IMR-90 (cell line): ENCODE measurements around the gene NHSL2. TPM values are rescaled to one million over a fixed set of nuclear protein-coding genes. Genes with fewer than 3 reads are reported as not detected.

Experiments used
- ATAC-seq: fragments of 200-7000 bp; cut with Tn5 transposase; 2 replicates; pipeline ENCODE4 v1.9.1; 2020; ENCODE audit warnings: low read depth, mild to moderate bottlenecking, moderate library complexity
- BruUV-seq: library from RNA; stranded (reverse); fragments of 400-500 nt; replicated peaks from 2 replicates; lab custom pipeline; 2021; lab: Mats Ljungman, UMichigan
- CTCF ChIA-PET: fragments of 300-600 bp; formaldehyde crosslinking; extraction: SDS; loops from one replicate; lab custom pipeline; 2021; ENCODE audit warnings: antibody characterized with exemption; lab: Yijun Ruan, JAX
- POLR2A ChIA-PET: fragments of 300-600 bp; sonication (Branson Sonifier 250); formaldehyde crosslinking; loops from one replicate; lab custom pipeline; 2022; ENCODE audit warnings: antibody characterized with exemption; ENCODE audit not compliant: unreplicated experiment; lab: Charles Lee
- DNase-seq: peaks from one replicate; pipeline ENCODE4 v3.0.0; 2013
- H2AFZ ChIP-seq: replicated peaks from 2 replicates; pipeline ENCODE3; 2013; ENCODE audit warnings: low read length, mild to moderate bottlenecking; ENCODE audit not compliant: poor library complexity
- H2AK5ac ChIP-seq: 2 replicates; pipeline ENCODE4 v1.6.1; 2013; ENCODE audit warnings: low read depth, low read length, inconsistent platforms
- H2AK9ac ChIP-seq: replicated peaks from 2 replicates; pipeline ENCODE3; 2013; ENCODE audit warnings: mild to moderate bottlenecking, low read depth, low read length, moderate library complexity; ENCODE audit not compliant: poor library complexity
- H2BK120ac ChIP-seq: 2 replicates; pipeline ENCODE4 v1.6.1; 2013; ENCODE audit warnings: low read depth, low read length, inconsistent platforms
- H2BK15ac ChIP-seq: 3 replicates; pipeline ENCODE4 v1.6.1; 2013; ENCODE audit warnings: low read depth, low read length, inconsistent platforms
- H2BK20ac ChIP-seq: 2 replicates; pipeline ENCODE4 v1.6.1; 2013; ENCODE audit warnings: low read depth, mild to moderate bottlenecking, inconsistent platforms, low read length, moderate library complexity
- H2BK5ac ChIP-seq: 2 replicates; pipeline ENCODE4 v1.6.1; 2013; ENCODE audit warnings: mild to moderate bottlenecking, low read depth, low read length, inconsistent platforms; ENCODE audit not compliant: poor library complexity, severe bottlenecking
- H3K14ac ChIP-seq: replicated peaks from 2 replicates; pipeline ENCODE4 v1.6.1; 2013; ENCODE audit warnings: low read depth, low read length, inconsistent platforms
- H3K18ac ChIP-seq: 2 replicates; pipeline ENCODE4 v1.6.1; 2013; ENCODE audit warnings: low read depth, low read length, control low read depth
- H3K23ac ChIP-seq: 2 replicates; pipeline ENCODE4 v1.6.1; 2013; ENCODE audit warnings: low read depth, low read length, inconsistent platforms
- H3K27ac ChIP-seq: 2 replicates; pipeline ENCODE4 v1.5.1; 2013; ENCODE audit warnings: mild to moderate bottlenecking, control low read depth, low read length; ENCODE audit not compliant: insufficient read depth
- H3K27me3 ChIP-seq: 2 replicates; pipeline ENCODE4 v1.6.1; 2013; ENCODE audit warnings: low read length; ENCODE audit not compliant: control insufficient read depth, insufficient read depth
- H3K36me3 ChIP-seq: 2 replicates; pipeline ENCODE4 v1.6.1; 2013; ENCODE audit warnings: low read length, mixed read lengths; ENCODE audit not compliant: control insufficient read depth, insufficient read depth
- H3K4ac ChIP-seq: 2 replicates; pipeline ENCODE4 v1.6.1; 2013; ENCODE audit warnings: low read depth, low read length, inconsistent platforms
- H3K4me1 ChIP-seq: 2 replicates; pipeline ENCODE4 v1.6.1; 2013; ENCODE audit warnings: low read length, mixed read lengths; ENCODE audit not compliant: control insufficient read depth, insufficient read depth
- H3K4me2 ChIP-seq: 2 replicates; pipeline ENCODE4 v1.6.1; 2013; ENCODE audit warnings: low read depth, mild to moderate bottlenecking, control low read depth, low read length, moderate library complexity
- H3K4me3 ChIP-seq: 2 replicates; pipeline ENCODE4 v1.5.1; 2013; ENCODE audit warnings: low read depth, mild to moderate bottlenecking, control low read depth, low read length, moderate library complexity; ENCODE audit not compliant: insufficient read depth
- H3K56ac ChIP-seq: 2 replicates; pipeline ENCODE4 v1.6.1; 2013; ENCODE audit warnings: low read length, inconsistent platforms; ENCODE audit not compliant: insufficient read depth; ENCODE audit errors: extremely low read depth
- H3K79me1 ChIP-seq, 2 experiments: 2 replicates each; pipeline ENCODE4 v1.6.1; 2013; ENCODE audit warnings: low read length in 2 of 2, inconsistent platforms in 1 of 2, low read depth in 1 of 2
- H3K9ac ChIP-seq: 2 replicates; pipeline ENCODE4 v1.6.1; 2013; ENCODE audit warnings: low read depth, low read length, control low read depth
- H3K9me1 ChIP-seq: 2 replicates; pipeline ENCODE4 v1.6.1; 2013; ENCODE audit warnings: low read length, inconsistent platforms; ENCODE audit not compliant: insufficient read depth
- H3K9me3 ChIP-seq: 2 replicates; pipeline ENCODE4 v1.6.1; 2013; ENCODE audit warnings: low read length; ENCODE audit not compliant: control insufficient read depth, insufficient read depth
- H4K20me1 ChIP-seq: 2 replicates; pipeline ENCODE4 v1.6.1; 2013; ENCODE audit warnings: low read length, inconsistent platforms; ENCODE audit not compliant: insufficient read depth
- H4K5ac ChIP-seq: 2 replicates; pipeline ENCODE4 v1.6.1; 2013; ENCODE audit warnings: mild to moderate bottlenecking, low read depth, low read length, control low read depth
- H4K8ac ChIP-seq, 2 experiments: 2 replicates each; pipeline ENCODE4 v1.6.1; 2013; ENCODE audit warnings: low read depth in 2 of 2, low read length in 2 of 2, control low read depth in 1 of 2, inconsistent platforms in 1 of 2
- H4K91ac ChIP-seq: 2 replicates; pipeline ENCODE4 v1.6.1; 2013; ENCODE audit warnings: low read depth, low read length, inconsistent platforms; ENCODE audit not compliant: insufficient read depth
- CEBPB ChIP-seq: IDR thresholded peaks from 2 replicates; pipeline ENCODE4 v1.6.1; 2012; ENCODE audit warnings: low read depth, low read length, improper control_type of control experiment
- CHD1 ChIP-seq: IDR thresholded peaks from 2 replicates; pipeline ENCODE4 v1.6.1; 2012; ENCODE audit warnings: low read depth, low read length, improper control_type of control experiment
- WGBS, 2 experiments: methylation state at CpG; one replicate each; pipeline versions ENCODE4 v1.1.5 to v1.1.7; 2013; ENCODE audit warnings: missing lambda C conversion rate in 2 of 2; ENCODE audit not compliant: insufficient read length in 1 of 2; ENCODE audit errors: extremely low coverage in 2 of 2; 5-methylcytosine and 5-hydroxymethylcytosine counted together
- dilution Hi-C: fragments of 300-500 bp; cut with HindIII; formaldehyde crosslinking; loops from one replicate; pipeline ENCODE4 v1.14.3; 2018; ENCODE audit warnings: low sequenced_read_pairs; ENCODE audit not compliant: unreplicated experiment
- in situ Hi-C: fragments of 300-500 bp; cut with MboI; formaldehyde crosslinking; loops from 3 replicates; pipeline ENCODE4 v1.14.3; 2019; ENCODE audit warnings: low sequenced_read_pairs, inconsistent platforms, mixed read lengths
- intact Hi-C: fragments of 100-400 bp; cut with micrococcal nuclease; formaldehyde crosslinking; loops from 2 replicates; pipeline ENCODE4 v1.10.0; 2022
- polyA plus RNA-seq, 3 experiments: library from polyadenylated mRNA; depleted of rRNA; stranded (reverse); fragments of >200 nt; gene quantifications; 2 replicates each; pipeline ENCODE4 v1.2.3, GENCODE V29; 2012; ENCODE audit warnings: low replicate concordance in 1 of 3
- total RNA-seq: library from RNA; depleted of rRNA; stranded (reverse); fragments of >200 nt; gene quantifications from 2 replicates; pipeline ENCODE4 v1.2.3, GENCODE V29; 2012

NHSL2 gene
- total and polyA plus RNA-seq, 2 of the 4 experiments (the other 2 are of a cell fraction), result 0.72 to 0.75 TPM

DNA sequence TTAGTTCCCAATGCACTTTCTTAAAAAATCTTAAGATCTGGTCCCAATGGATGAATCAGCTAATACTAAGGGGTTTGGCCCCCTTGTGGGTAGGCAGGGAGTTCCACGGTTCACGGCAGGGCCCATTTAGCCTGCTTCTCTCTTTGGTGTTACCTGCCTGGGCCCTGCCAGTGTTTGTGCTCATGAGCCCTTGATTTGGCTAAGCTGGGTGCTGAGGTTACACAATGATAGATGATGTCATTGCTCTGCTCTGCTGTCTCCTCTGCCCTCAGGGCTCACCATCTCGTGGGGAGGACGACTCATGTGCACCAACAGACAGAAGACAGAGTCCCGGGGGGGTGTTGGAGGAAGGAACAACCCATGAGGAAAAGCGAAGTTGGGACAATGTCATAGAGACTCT lies 196.7 kb downstream of the NHSL2 start:
- no peaks in the 10 kb centered on the region for H3K9me1 ChIP-seq
- TF ChIP-seq CHD1 (no peak), CEBPB (peak; percentile 48; the same call in 1 of the 2 replicates)
- no peak overlapping the region for H3K27ac ChIP-seq

More for the DNA sequence above, 196.7 kb downstream of the NHSL2 start:
- no peak overlapping the region for H4K91ac ChIP-seq
- no peak overlapping the region for H2BK120ac ChIP-seq
- no peak overlapping the region for H4K8ac ChIP-seq
- ChIA-PET POLR2A (no interaction called here), CTCF (no interaction called here)
- H3K4ac ChIP-seq, result no peak overlapping the region
- no peak overlapping the region for H3K23ac ChIP-seq
- no peak overlapping the region for H3K56ac ChIP-seq
- H2AK5ac ChIP-seq, result no peak overlapping the region
- 48% methylated on average over 6 of the region's 6 CpGs; no CpG with 5 or more reads in 1 of the 2 experiments for WGBS, 2 experiments
- H2AFZ ChIP-seq, result no peak overlapping the region
- intact Hi-C loops (no loop called here), dilution Hi-C loops (no loop called here), in situ Hi-C loops (no loop called here)
- peaks cover 61% of the 10 kb centered on the region for H3K27me3 ChIP-seq
- H3K36me3 ChIP-seq, result no peaks in the 10 kb centered on the region
- no peak overlapping the region for H3K14ac ChIP-seq
- no peak overlapping the region for H3K4me2 ChIP-seq
- no peak overlapping the region for H2BK5ac ChIP-seq
- H3K9ac ChIP-seq, result no peak overlapping the region
- H3K79me1 ChIP-seq, result no peaks in the 10 kb centered on the region
- no peak overlapping the region for H3K18ac ChIP-seq
- no TSS peak for BruUV-seq
- no peak overlapping the region for H2AK9ac ChIP-seq
- H4K20me1 ChIP-seq, result no peaks in the 10 kb centered on the region
- H2BK20ac ChIP-seq, result no peak overlapping the region
- no peaks in the 10 kb centered on the region for H3K9me3 ChIP-seq
- H3K4me3 ChIP-seq, result no peak overlapping the region
- no peak overlapping the region for H2BK15ac ChIP-seq
- H3K4me1 ChIP-seq, result no peaks in the 10 kb centered on the region
- ATAC-seq (no peak), DNase-seq (peak; percentile 41)
- no peak overlapping the region for H4K5ac ChIP-seq
